Nephron (organoid): ENCODE results near the gene PSMG3.

ENCODE experiments used
- H3K27ac Mint-ChIP-seq, 3 experiments: 2 replicates each; pipeline ENCODE4 v1.8.0; 2020; ENCODE audit warnings: mixed read lengths in 3 of 3, mild to moderate bottlenecking in 2 of 3, moderate library complexity in 1 of 3
- H3K27me3 Mint-ChIP-seq: 2 replicates; pipeline ENCODE4 v1.8.0; 2021; ENCODE audit warnings: low read depth, mild to moderate bottlenecking, moderate library complexity, mixed read lengths
- H3K36me3 Mint-ChIP-seq: 2 replicates; pipeline ENCODE4 v1.8.0; 2020; ENCODE audit warnings: low read depth, mixed read lengths
- H3K4me1 Mint-ChIP-seq: 2 replicates; pipeline ENCODE4 v1.8.0; 2020; ENCODE audit warnings: mixed read lengths
- H3K4me3 Mint-ChIP-seq, 3 experiments: 2 replicates each; pipeline ENCODE4 v1.8.0; 2020; ENCODE audit warnings: mild to moderate bottlenecking in 3 of 3, mixed read lengths in 3 of 3, moderate library complexity in 2 of 3
- H3K9me3 Mint-ChIP-seq: 2 replicates; pipeline ENCODE4 v1.8.0; 2020; ENCODE audit warnings: mixed read lengths
- CTCF ChIP-seq, 3 experiments: fragments of 200-600 bp; sonication (generic); IDR thresholded peaks; one replicate each; pipeline ENCODE4 v1.5.0; 2021; ENCODE audit warnings: antibody characterized with exemption in 3 of 3; ENCODE audit not compliant: unreplicated experiment in 3 of 3

PSMG3 gene

GRCh38 chr7:1532456-1533254 lies 37.2 kb downstream of the PSMG3 start:
- Mint-ChIP-seq H3K9me3 (no peaks in the 10 kb centered on the region), H3K27me3 (peaks cover 27% of the 10 kb centered on the region), H3K4me1 (peaks cover 21% of the 10 kb centered on the region), H3K27ac (peak overlapping the region; percentile 57 to 89 (median 67)), H3K4me3 (peak overlapping the region; percentile 86 to 89 (median 88)), H3K36me3 (no peaks in the 10 kb centered on the region)
- no peak for TF ChIP-seq CTCF (IDR thresholded peaks at IDR 0.05; ENCODE audit: unreplicated experiment in 3 of 3)

GRCh38 chr7:1531979-1532455 lies 37.8 kb downstream of the PSMG3 start:
- peak overlapping the region; percentile 86 to 89 (median 88) for H3K4me3 Mint-ChIP-seq
- H3K4me1 Mint-ChIP-seq, result peaks cover 21% of the 10 kb centered on the region
- H3K27me3 Mint-ChIP-seq, result peaks cover 33% of the 10 kb centered on the region
- no peaks in the 10 kb centered on the region for H3K36me3 Mint-ChIP-seq
- TF ChIP-seq CTCF (IDR thresholded peaks at IDR 0.05; ENCODE audit: unreplicated experiment in 3 of 3), result no peak
- no peaks in the 10 kb centered on the region for H3K9me3 Mint-ChIP-seq
- peak overlapping the region; percentile 61 to 89 (median 86) for H3K27ac Mint-ChIP-seq

DNA sequence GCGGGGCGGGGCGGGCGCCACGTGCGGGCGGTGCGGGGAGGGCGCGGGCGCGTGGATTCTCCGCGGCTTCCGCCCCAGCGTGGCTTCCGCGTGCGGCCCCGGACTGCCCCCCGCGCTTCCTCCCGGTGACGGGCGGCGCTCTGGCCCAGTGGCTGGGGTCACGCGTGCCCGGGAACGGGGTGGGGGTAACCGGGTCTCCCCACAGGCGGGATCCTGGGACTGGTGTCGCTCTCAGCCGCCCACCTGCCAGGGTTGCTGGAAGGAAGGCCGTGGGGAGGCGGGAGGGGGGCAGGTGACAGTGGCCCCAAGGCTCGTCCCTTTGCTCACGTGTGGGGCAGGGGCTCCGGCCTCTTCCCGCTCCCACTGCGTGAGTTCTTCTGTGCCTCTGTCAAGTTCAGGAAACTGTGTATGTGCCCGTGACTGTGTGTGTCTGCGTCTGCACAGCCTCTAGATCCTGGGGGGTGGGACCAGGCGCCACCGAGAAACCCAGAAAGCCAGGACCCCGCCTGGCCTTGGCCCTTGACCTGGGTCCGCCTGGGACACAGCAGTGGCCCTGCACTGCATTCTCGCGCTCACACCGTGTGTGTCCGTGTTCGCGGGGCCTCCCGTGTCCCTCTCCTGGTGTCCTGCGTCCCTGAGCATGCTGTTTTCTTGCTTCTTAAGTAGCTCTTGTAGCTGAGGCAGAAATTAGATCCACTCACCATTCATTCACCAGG lies 38.4 kb downstream of the PSMG3 start:
- H3K27me3 Mint-ChIP-seq, result peaks cover 39% of the 10 kb centered on the region
- TF ChIP-seq CTCF (IDR thresholded peaks at IDR 0.05; ENCODE audit: unreplicated experiment in 3 of 3), result no peak
- peaks cover 23% of the 10 kb centered on the region for H3K4me1 Mint-ChIP-seq
- no peaks in the 10 kb centered on the region for H3K36me3 Mint-ChIP-seq
- peak overlapping the region; percentile 61 to 89 (median 86) for H3K27ac Mint-ChIP-seq
- no peaks in the 10 kb centered on the region for H3K9me3 Mint-ChIP-seq
- H3K4me3 Mint-ChIP-seq, result peak overlapping the region; percentile 86 to 89 (median 88)

- no peak overlapping the region for H3K4me3 Mint-ChIP-seq
- TF ChIP-seq CTCF (IDR thresholded peaks at IDR 0.05; ENCODE audit: unreplicated experiment in 3 of 3), result no peak
- peaks cover 21% of the 10 kb centered on the region for H3K4me1 Mint-ChIP-seq
- H3K27ac Mint-ChIP-seq, result no peak overlapping the region
- peaks cover 41% of the 10 kb centered on the region for H3K27me3 Mint-ChIP-seq
- no peaks in the 10 kb centered on the region for H3K9me3 Mint-ChIP-seq
- no peaks in the 10 kb centered on the region for H3K36me3 Mint-ChIP-seq
Measured at GRCh38 chr7:1530946-1531262, 38.9 kb downstream of the PSMG3 start.

DNA sequence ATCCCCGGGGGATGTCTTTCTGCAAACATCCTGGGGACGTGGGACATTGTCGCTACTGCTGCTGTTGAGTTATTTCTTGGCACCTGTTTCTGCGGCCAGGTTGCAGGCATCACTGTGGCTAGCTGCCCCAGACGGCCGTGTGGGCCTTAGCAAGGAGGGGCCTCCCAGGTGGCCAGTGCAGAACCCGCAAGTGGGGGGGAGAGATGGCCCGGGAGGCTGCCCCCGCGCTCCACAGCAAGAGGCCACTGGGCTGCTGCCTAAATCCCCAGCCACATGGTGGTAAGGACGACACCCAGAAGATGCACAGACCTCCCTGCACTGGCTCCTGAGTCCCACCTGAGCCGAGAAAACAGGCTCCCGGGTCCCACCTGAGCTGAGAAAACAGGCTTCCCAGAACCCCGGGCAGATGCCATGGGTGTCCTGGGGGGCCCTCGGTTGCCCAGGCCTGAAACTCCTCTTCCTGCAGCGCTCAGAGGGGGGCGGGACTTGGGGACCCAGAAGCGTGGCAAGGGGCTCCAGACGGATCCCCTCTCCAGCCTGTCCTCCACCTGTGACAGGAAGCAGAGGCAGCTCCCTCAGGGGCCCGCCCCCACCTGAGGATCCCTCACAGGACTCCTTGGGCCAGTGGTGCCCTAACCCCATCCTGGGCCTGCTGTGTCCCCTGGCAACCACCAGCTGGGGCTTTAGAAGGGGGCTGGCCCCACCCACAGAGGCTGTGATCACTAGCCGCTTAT lies 40.3 kb downstream of the PSMG3 start:
- peaks cover 21% of the 10 kb centered on the region for H3K4me1 Mint-ChIP-seq
- peak overlapping the region; percentile 73 to 80 (median 79) for H3K4me3 Mint-ChIP-seq
- H3K27ac Mint-ChIP-seq, result no peak overlapping the region
- H3K27me3 Mint-ChIP-seq, result peaks cover 51% of the 10 kb centered on the region
- H3K9me3 Mint-ChIP-seq, result no peaks in the 10 kb centered on the region
- TF ChIP-seq CTCF (IDR thresholded peaks at IDR 0.05; ENCODE audit: unreplicated experiment in 3 of 3), result no peak
- no peaks in the 10 kb centered on the region for H3K36me3 Mint-ChIP-seq
